Endothelial cell of umbilical vein (primary cell): ENCODE data around the gene COPS3. TPM values are rescaled to one million over a fixed set of nuclear protein-coding genes. Genes with fewer than 3 reads are reported as not detected.

ENCODE experiments used
- BruUV-seq: library from RNA; stranded (reverse); fragments of 400-500 nt; replicated peaks from 2 replicates; lab custom pipeline; 2021; lab: Mats Ljungman, UMichigan
- CTCF ChIA-PET: fragments of 300-600, 350-600 bp; sonication (Branson Sonifier 250); formaldehyde crosslinking; loops from one replicate; lab custom pipeline; 2021; ENCODE audit warnings: antibody characterized with exemption, inconsistent platforms; lab: Charles Lee
- POLR2A ChIA-PET: fragments of 300-600, 350-600 bp; sonication (Branson Sonifier 250); formaldehyde crosslinking; loops from one replicate; lab custom pipeline; 2021; ENCODE audit warnings: antibody characterized with exemption, inconsistent platforms; lab: Charles Lee
- DNase-seq: peaks from one replicate; pipeline ENCODE4 v3.0.0-alpha.2; 2011; ENCODE audit warnings: low read depth, low spot score
- FAIRE-seq: peaks from 2 replicates; lab custom pipeline; 2011; peaks lifted over from hg19 to GRCh38; lab: Jason Lieb, UNC
- H2AFZ ChIP-seq: 2 replicates; pipeline ENCODE4 v1.6.0; 2012; ENCODE audit warnings: low read depth, low read length, control low read depth, inconsistent platforms
- H3K27ac ChIP-seq: 2 replicates; pipeline ENCODE4 v1.5.1; 2011; ENCODE audit warnings: low read depth, mild to moderate bottlenecking, control low read depth, low read length, moderate library complexity; ENCODE audit not compliant: insufficient read depth
- H3K27me3 ChIP-seq, 2 experiments: 2 replicates each; pipeline versions ENCODE4 v1.6.0 to v1.6.1; 2011; ENCODE audit warnings: low read length in 2 of 2, mixed read lengths in 1 of 2; ENCODE audit not compliant: control insufficient read depth in 2 of 2, insufficient read depth in 2 of 2
- H3K36me3 ChIP-seq, 2 experiments: 2 replicates in 1 of 2; 3 replicates in 1 of 2; pipeline ENCODE4 v1.5.1; 2011; ENCODE audit warnings: low read length in 2 of 2, mild to moderate bottlenecking in 1 of 2, moderate library complexity in 1 of 2; ENCODE audit not compliant: control insufficient read depth in 2 of 2, insufficient read depth in 2 of 2; ENCODE audit errors: extremely low read depth in 1 of 2
- H3K4me1 ChIP-seq: 3 replicates; pipeline ENCODE4 v1.5.1; 2011; ENCODE audit warnings: mild to moderate bottlenecking, low read length; ENCODE audit not compliant: control insufficient read depth, insufficient read depth; ENCODE audit errors: extremely low read depth
- H3K4me2 ChIP-seq: 2 replicates; pipeline ENCODE4 v1.6.1; 2011; ENCODE audit warnings: low read length, control low read depth, mixed read lengths; ENCODE audit not compliant: insufficient read depth
- H3K4me3 ChIP-seq, 3 experiments: fragments of 200-600 bp in 1 of 3; sonication (generic), shearing (Covaris generic) in 1 of 3; replicated peaks in 1 of 3; 2 replicates each; pipeline ENCODE4 v1.5.1; 2011 to 2016; ENCODE audit warnings: control low read depth in 3 of 3, low read length in 3 of 3, mild to moderate bottlenecking in 2 of 3, inconsistent platforms in 1 of 3, low read depth in 1 of 3, moderate library complexity in 1 of 3; ENCODE audit not compliant: insufficient read depth in 1 of 3
- H3K79me2 ChIP-seq: 2 replicates; pipeline ENCODE4 v1.6.0; 2012; ENCODE audit warnings: low read length, inconsistent platforms; ENCODE audit not compliant: control insufficient read depth, insufficient read depth
- H3K9ac ChIP-seq: replicated peaks from 2 replicates; pipeline ENCODE3; 2011; ENCODE audit warnings: low read length, control low read depth; ENCODE audit not compliant: insufficient read depth; ENCODE audit errors: extremely low read depth
- H3K9me1 ChIP-seq: replicated peaks from 3 replicates; pipeline ENCODE4 v1.6.0; 2011; ENCODE audit warnings: mild to moderate bottlenecking, low read length; ENCODE audit not compliant: control insufficient read depth, insufficient read depth; ENCODE audit errors: extremely low read depth
- H3K9me3 ChIP-seq: replicated peaks from 2 replicates; pipeline ENCODE4 v1.5.1; 2012; ENCODE audit warnings: low read length, inconsistent platforms; ENCODE audit not compliant: control insufficient read depth, insufficient read depth
- H4K20me1 ChIP-seq: replicated peaks from 2 replicates; pipeline ENCODE3; 2011; ENCODE audit warnings: mild to moderate bottlenecking, low read length; ENCODE audit not compliant: control insufficient read depth, insufficient read depth; ENCODE audit errors: extremely low read depth
- CTCF ChIP-seq, 2 donors: IDR thresholded peaks; 1 replicate in 1 of 2; 2 replicates in 1 of 2; pipeline ENCODE4 v1.5.1; 2011; ENCODE audit warnings: low read length in 2 of 2, mild to moderate bottlenecking in 2 of 2, moderate library complexity in 2 of 2, control low read depth in 1 of 2, inconsistent platforms in 1 of 2, low read depth in 1 of 2; ENCODE audit not compliant: insufficient read depth in 1 of 2; ENCODE audit errors: extremely low read depth in 1 of 2
- EZH2 ChIP-seq: IDR thresholded peaks from 2 replicates; pipeline ENCODE4 v1.6.1; 2012; ENCODE audit warnings: borderline replicate concordance, low read depth, mild to moderate bottlenecking, moderate library complexity, low read length, inconsistent platforms; ENCODE audit not compliant: severe bottlenecking
- FOS ChIP-seq: IDR thresholded peaks from 2 replicates; pipeline ENCODE4 v1.6.1; 2011; ENCODE audit warnings: mild to moderate bottlenecking, low read length, moderate library complexity, borderline replicate concordance; ENCODE audit not compliant: insufficient read depth
- GATA2 ChIP-seq: IDR thresholded peaks from 2 replicates; pipeline ENCODE4 v1.7.0; 2011; ENCODE audit warnings: low read depth, mild to moderate bottlenecking, moderate library complexity, mixed read lengths, low read length; ENCODE audit not compliant: insufficient read length, insufficient read depth
- JUN ChIP-seq: IDR thresholded peaks from 2 replicates; pipeline ENCODE4 v1.6.1; 2011; ENCODE audit warnings: borderline replicate concordance, low read depth; ENCODE audit not compliant: insufficient read length, insufficient read depth
- MAX ChIP-seq: IDR thresholded peaks from 2 replicates; pipeline ENCODE4 v1.6.1; 2011; ENCODE audit not compliant: insufficient read depth, insufficient read length
- MYC ChIP-seq: IDR thresholded peaks from one replicate; pipeline ENCODE4 v1.6.1; 2011; ENCODE audit warnings: mild to moderate bottlenecking, low read depth, low read length
- POLR2A ChIP-seq: IDR thresholded peaks from 2 replicates; pipeline ENCODE4 v1.6.1; 2012; ENCODE audit warnings: low read depth, mild to moderate bottlenecking, control low read depth, low read length
- POLR2AphosphoS5 ChIP-seq: IDR thresholded peaks from 2 replicates; pipeline ENCODE4 v1.6.1; 2012; ENCODE audit warnings: low read depth, mild to moderate bottlenecking, control low read depth, low read length, moderate library complexity; ENCODE audit not compliant: insufficient read depth
- dilution Hi-C: fragments of 300-500 bp; cut with MboI; formaldehyde crosslinking; loops from one replicate; pipeline ENCODE4 v1.15.0; 2019; ENCODE audit warnings: low sequenced_read_pairs; ENCODE audit not compliant: extremely low pct_ligation_motif_present
- intact Hi-C: fragments of 100-400 bp; cut with micrococcal nuclease; formaldehyde crosslinking; loops from one replicate; pipeline ENCODE4 v1.10.0; 2022
- polyA plus RNA-seq, 4 experiments: library from polyadenylated mRNA; depleted of rRNA in 3 of 4; stranded (reverse) in 3 of 4; unstranded in 1 of 4; fragments of >200 nt; gene quantifications; 2 replicates each; pipeline versions ENCODE4 v1.2.1 to v1.2.3, GENCODE V29; 2011 to 2012; ENCODE audit warnings: missing spikeins in 1 of 4
- total RNA-seq: library from RNA; stranded (reverse); gene quantifications from 2 replicates; pipeline ENCODE4 v1.2.3, GENCODE V29; 2021

The COPS3 gene
- total and polyA plus RNA-seq, 2 donors (not counting 3 experiments of a cell fraction or from before 2014, with no cell fraction given), result 54.8 to 80.9 TPM

GRCh38 chr17:17285951-17286350 lies 4.9 kb upstream of the COPS3 start:
- H3K27ac ChIP-seq, result no peak overlapping the region
- no peak for DNase-seq
- H3K9me1 ChIP-seq, result no peaks in the 10 kb centered on the region
- H3K4me1 ChIP-seq, result peaks cover 5% of the 10 kb centered on the region
- no peak overlapping the region for H3K4me3 ChIP-seq
- dilution Hi-C loops (no loop called here), intact Hi-C loops (no loop called here)
- no peak overlapping the region for H2AFZ ChIP-seq
- H3K4me2 ChIP-seq, result no peak overlapping the region
- no peak overlapping the region for H3K9ac ChIP-seq
- POLR2A ChIA-PET, result no interaction called here
- H3K9me3 ChIP-seq, result no peaks in the 10 kb centered on the region
- CTCF ChIA-PET, result no interaction called here
- H4K20me1 ChIP-seq, result no peaks in the 10 kb centered on the region
- H3K79me2 ChIP-seq, result no peaks in the 10 kb centered on the region
- no peak for TF ChIP-seq CTCF (IDR thresholded peaks at IDR 0.05; ENCODE audit: extremely low read depth in 1 of 2, insufficient read depth in 1 of 2, low read depth in 1 of 2, low read length in 2 of 2)
- no peak for TF ChIP-seq MAX
- no peak for TF ChIP-seq JUN
- TF ChIP-seq GATA2, result no peak
- no peak for TF ChIP-seq POLR2AphosphoS5
- TF ChIP-seq POLR2A, result no peak
- no peak for TF ChIP-seq FOS
- TF ChIP-seq EZH2, result no peak
- TF ChIP-seq MYC, result no peak
- no peak for FAIRE-seq
- BruUV-seq, result no TSS peak
- H3K27me3 ChIP-seq, result peaks cover 0 to 2% of the 10 kb centered on the region in 2 experiments
- no peaks in the 10 kb centered on the region for H3K36me3 ChIP-seq
